Left kidney (tissue), 2 donors: ENCODE measurements around the gene PGGHG. TPM values are rescaled to one million over a fixed set of nuclear protein-coding genes. Genes with fewer than 3 reads are reported as not detected.
"Not testable (repeated sequence)": the region's sequence is repeated elsewhere in the genome, so short reads cannot be mapped to it uniquely, and the experiment has no call there.

Source experiments
- DNase-seq: peaks from one replicate; pipeline ENCODE4 v3.0.0-alpha.2; 2013
- polyA plus RNA-seq: library from polyadenylated mRNA; unstranded; fragments of 120-200 nt; gene quantifications from one replicate; pipeline ENCODE4 v1.2.1, GENCODE V29; 2013; ENCODE audit not compliant: insufficient read length

Gene PGGHG
- polyA plus RNA-seq, 1 donor = 22.3 TPM

GRCh38 chr11:285021-285893 is 3.7 kb upstream of the PGGHG start:
- DNase-seq = no peak

GRCh38 chr11:285894-286220 is 3.1 kb upstream of the PGGHG start:
- no peak for DNase-seq

- DNase-seq = not testable (repeated sequence)
These were observed 1.7 kb upstream of the PGGHG start for GRCh38 chr11:286977-287820.

GRCh38 chr11:287821-288477 is 977 bp upstream of the PGGHG start:
- DNase-seq = no peak

- no peak for DNase-seq
These were observed 429 bp downstream of the PGGHG start for GRCh38 chr11:289398-289711.

- DNase-seq = no peak
These were observed 1.0 kb downstream of the PGGHG start for GRCh38 chr11:289712-290620.

- DNase-seq = no peak
These were observed 1.8 kb downstream of the PGGHG start for GRCh38 chr11:290621-291231.

GRCh38 chr11:291281-292210 is 2.6 kb downstream of the PGGHG start:
- DNase-seq = no peak

GRCh38 chr11:292211-293121 is 3.5 kb downstream of the PGGHG start:
- no peak for DNase-seq

- no peak for DNase-seq
These were observed 4.4 kb downstream of the PGGHG start for GRCh38 chr11:293271-293851.

GRCh38 chr11:293852-294661 is 5.1 kb downstream of the PGGHG start:
- DNase-seq = no peak

- DNase-seq = no peak
These were observed 5.9 kb downstream of the PGGHG start for GRCh38 chr11:294780-295179.

GRCh38 chr11:295351-296170 is 6.6 kb downstream of the PGGHG start:
- DNase-seq = no peak

- no peak for DNase-seq
These were observed 7.5 kb downstream of the PGGHG start for GRCh38 chr11:296171-297050.

- DNase-seq = no peak
These were observed 8.2 kb downstream of the PGGHG start for GRCh38 chr11:297051-297585.
